H1 (cell line): ENCODE results near the gene PCDHGB1. TPM values are rescaled to one million over a fixed set of nuclear protein-coding genes. Genes with fewer than 3 reads are reported as not detected.

Experiments
- CTCF ChIA-PET: fragments of 300-600 bp; sonication (Branson Sonifier 250); formaldehyde crosslinking; loops from one replicate; lab custom pipeline; 2021; ENCODE audit not compliant: partially characterized antibody; lab: Charles Lee
- POLR2A ChIA-PET: fragments of 300-600 bp; sonication (Branson Sonifier 250); formaldehyde crosslinking; loops from one replicate; lab custom pipeline; 2021; ENCODE audit warnings: inconsistent platforms; ENCODE audit not compliant: partially characterized antibody; lab: Charles Lee
- DNase-seq, 2 experiments: peaks; one replicate each; pipeline versions ENCODE4 v3.0.0 to v3.0.0-alpha.2; 2010 to 2022; ENCODE audit warnings: low spot score in 2 of 2, low read depth in 1 of 2, mixed read lengths in 1 of 2
- FAIRE-seq: peaks from 2 replicates; lab custom pipeline; 2011; peaks lifted over from hg19 to GRCh38; lab: Jason Lieb, UNC
- H2AFZ ChIP-seq: 2 replicates; pipeline ENCODE4 v1.8.1; 2012; ENCODE audit warnings: low read length, inconsistent platforms
- H2AK5ac ChIP-seq: 2 replicates; pipeline ENCODE4 v1.6.1; 2013; ENCODE audit warnings: low read depth, low read length
- H2BK120ac ChIP-seq: replicated peaks from 2 replicates; pipeline ENCODE3; 2013; ENCODE audit warnings: low read depth, low read length, inconsistent platforms
- H2BK12ac ChIP-seq: 2 replicates; pipeline ENCODE4 v1.6.1; 2013; ENCODE audit warnings: low read depth, low read length
- H2BK15ac ChIP-seq: 2 replicates; pipeline ENCODE4 v1.6.1; 2013; ENCODE audit warnings: low read length
- H2BK20ac ChIP-seq: 2 replicates; pipeline ENCODE4 v1.6.1; 2013; ENCODE audit warnings: low read length
- H2BK5ac ChIP-seq: 2 replicates; pipeline ENCODE4 v1.6.1; 2013; ENCODE audit warnings: low read depth, low read length
- H3K14ac ChIP-seq: 2 replicates; pipeline ENCODE4 v1.6.1; 2013; ENCODE audit warnings: inconsistent platforms; ENCODE audit not compliant: insufficient read length
- H3K18ac ChIP-seq: 2 replicates; pipeline ENCODE4 v1.6.1; 2013; ENCODE audit warnings: low read length; ENCODE audit errors: extremely low read depth
- H3K23ac ChIP-seq: 2 replicates; pipeline ENCODE4 v1.6.1; 2013; ENCODE audit warnings: inconsistent platforms; ENCODE audit not compliant: insufficient read length
- H3K23me2 ChIP-seq: 2 replicates; pipeline ENCODE4 v1.6.1; 2013; ENCODE audit warnings: low read depth, low read length
- H3K27ac ChIP-seq: 2 replicates; pipeline ENCODE4 v1.6.1; 2011; ENCODE audit warnings: low read depth, low read length, inconsistent platforms
- H3K27me3 ChIP-seq, 4 experiments: replicated peaks in 1 of 4; 1 replicate in 1 of 4; 2 replicates in 3 of 4; pipeline versions ENCODE4 v1.6.1 to v1.8.1; 2011 to 2013; ENCODE audit warnings: low read length in 3 of 4, mild to moderate bottlenecking in 3 of 4, inconsistent platforms in 2 of 4, mixed read lengths in 2 of 4, moderate library complexity in 1 of 4; ENCODE audit not compliant: control insufficient read depth in 3 of 4, insufficient read depth in 3 of 4; ENCODE audit errors: extremely low read depth in 1 of 4
- H3K36me3 ChIP-seq, 4 experiments: 2 replicates each; pipeline versions ENCODE4 v1.6.1 to v1.8.1; 2011 to 2013; ENCODE audit warnings: mild to moderate bottlenecking in 4 of 4, low read length in 3 of 4, moderate library complexity in 2 of 4, control low read depth in 1 of 4, inconsistent platforms in 1 of 4; ENCODE audit not compliant: insufficient read depth in 4 of 4, control insufficient read depth in 2 of 4
- H3K4ac ChIP-seq: replicated peaks from 2 replicates; pipeline ENCODE3; 2013; ENCODE audit warnings: low read length, low read depth, mixed read lengths, inconsistent platforms; ENCODE audit not compliant: insufficient read length
- H3K4me1 ChIP-seq, 4 experiments: replicated peaks in 1 of 4; 1 replicate in 1 of 4; 2 replicates in 3 of 4; pipeline versions ENCODE4 v1.6.1 to v1.8.1; 2011 to 2013; ENCODE audit warnings: low read length in 3 of 4, inconsistent platforms in 2 of 4, mixed read lengths in 1 of 4; ENCODE audit not compliant: insufficient read depth in 4 of 4, control insufficient read depth in 3 of 4
- H3K4me2 ChIP-seq, 2 experiments: 2 replicates each; pipeline versions ENCODE4 v1.6.1 to v1.8.1; 2011 to 2013; ENCODE audit warnings: low read depth in 2 of 2, low read length in 2 of 2, control low read depth in 1 of 2, inconsistent platforms in 1 of 2, mild to moderate bottlenecking in 1 of 2; ENCODE audit not compliant: insufficient read depth in 1 of 2
- H3K4me3 ChIP-seq, 4 experiments: fragments of 200-600, 300-600 bp in 1 of 4; sonication (generic), shearing (Covaris generic), sonication (Bioruptor Twin) in 1 of 4; 2 replicates each; pipeline versions ENCODE4 v1.5.1 to v1.8.1; 2011 to 2016; ENCODE audit warnings: low read length in 4 of 4, low read depth in 3 of 4, control low read depth in 2 of 4, inconsistent platforms in 2 of 4, mild to moderate bottlenecking in 2 of 4, mixed read lengths in 1 of 4, moderate library complexity in 1 of 4; ENCODE audit not compliant: insufficient read depth in 2 of 4; ENCODE audit errors: extremely low read depth in 1 of 4
- H3K56ac ChIP-seq: replicated peaks from 2 replicates; pipeline ENCODE3; 2013; ENCODE audit warnings: low read depth, mild to moderate bottlenecking, mixed read lengths, low read length, inconsistent platforms; ENCODE audit not compliant: insufficient read length
- H3K79me1 ChIP-seq: 2 replicates; pipeline ENCODE4 v1.6.1; 2013; ENCODE audit warnings: low read depth, low read length, control low read depth
- H3K79me2 ChIP-seq, 2 experiments: 2 replicates each; pipeline versions ENCODE4 v1.6.1 to v1.8.1; 2012 to 2013; ENCODE audit warnings: low read length in 2 of 2, mild to moderate bottlenecking in 2 of 2, inconsistent platforms in 1 of 2; ENCODE audit not compliant: insufficient read depth in 2 of 2, control insufficient read depth in 1 of 2
- H3K9ac ChIP-seq, 4 experiments: replicated peaks in 1 of 4; 1 replicate in 1 of 4; 2 replicates in 3 of 4; pipeline versions ENCODE4 v1.6.1 to v1.8.1; 2011 to 2013; ENCODE audit warnings: low read depth in 3 of 4, low read length in 3 of 4, control low read depth in 2 of 4, mild to moderate bottlenecking in 2 of 4, moderate library complexity in 2 of 4, inconsistent platforms in 1 of 4; ENCODE audit errors: extremely low read depth in 1 of 4
- H3K9me3 ChIP-seq, 2 experiments: 2 replicates each; pipeline versions ENCODE4 v1.6.1 to v1.8.1; 2012 to 2013; ENCODE audit warnings: mild to moderate bottlenecking in 2 of 2, moderate library complexity in 2 of 2, control low read depth in 1 of 2, inconsistent platforms in 1 of 2, low read depth in 1 of 2, low read length in 1 of 2, mixed read lengths in 1 of 2; ENCODE audit not compliant: insufficient read depth in 2 of 2
- H4K20me1 ChIP-seq, 2 experiments: replicated peaks in 1 of 2; 2 replicates each; pipeline versions ENCODE3 to v1.8.1; 2011 to 2013; ENCODE audit warnings: inconsistent platforms in 2 of 2, low read length in 2 of 2, mild to moderate bottlenecking in 1 of 2; ENCODE audit not compliant: insufficient read depth in 2 of 2, control insufficient read depth in 1 of 2
- H4K5ac ChIP-seq: 2 replicates; pipeline ENCODE4 v1.6.1; 2013; ENCODE audit warnings: low read length, low read depth, mixed read lengths, inconsistent platforms; ENCODE audit not compliant: insufficient read length
- H4K8ac ChIP-seq: 2 replicates; pipeline ENCODE4 v1.8.0; 2013; ENCODE audit warnings: mild to moderate bottlenecking, moderate library complexity, low read length, inconsistent platforms; ENCODE audit not compliant: insufficient read depth; ENCODE audit errors: extremely low read depth
- H4K91ac ChIP-seq: replicated peaks from 2 replicates; pipeline ENCODE3; 2013; ENCODE audit warnings: low read length, mixed read lengths, inconsistent platforms; ENCODE audit not compliant: insufficient read length
- HDAC2 ChIP-seq, 2 experiments: fragments of 300-600 bp in 1 of 2; sonication (generic) in 1 of 2; IDR thresholded peaks; 2 replicates each; pipeline ENCODE4 v1.6.1; 2011 to 2012; ENCODE audit warnings: low read depth in 2 of 2, low read length in 2 of 2, mild to moderate bottlenecking in 2 of 2, moderate library complexity in 2 of 2, borderline replicate concordance in 1 of 2, inconsistent platforms in 1 of 2
- MAFK ChIP-seq: IDR thresholded peaks from 2 replicates; pipeline ENCODE4 v1.6.1; 2012; ENCODE audit warnings: low read depth, mild to moderate bottlenecking, improper control_type of control experiment, low read length
- NANOG ChIP-seq: IDR thresholded peaks from 2 replicates; pipeline ENCODE4 v1.6.1; 2011; ENCODE audit warnings: low read length, low read depth, mild to moderate bottlenecking, inconsistent platforms; ENCODE audit not compliant: insufficient read depth, poor library complexity, severe bottlenecking
- RBBP5 ChIP-seq: IDR thresholded peaks from 2 replicates; pipeline ENCODE4 v1.7.1; 2012; ENCODE audit warnings: low read depth, mild to moderate bottlenecking, inconsistent platforms, low read length, moderate library complexity, borderline replicate concordance
- SP4 ChIP-seq: IDR thresholded peaks from 2 replicates; pipeline ENCODE4 v1.6.1; 2012; ENCODE audit warnings: low read length, inconsistent platforms
- WGBS, 2 experiments: shearing (Covaris generic) in 1 of 2; methylation state at CpG; one replicate each; pipeline versions ENCODE4 v1.1.6 to v1.1.7; 2013 to 2015; ENCODE audit warnings: low lambda C conversion rate in 2 of 2, mixed read lengths in 2 of 2, inconsistent platforms in 1 of 2, low coverage in 1 of 2, missing lambda C conversion rate in 1 of 2; ENCODE audit not compliant: insufficient replicate concordance in 2 of 2, insufficient coverage in 1 of 2, insufficient read length in 1 of 2; ENCODE audit errors: extremely low coverage in 1 of 2, missing lambda C conversion rate in 1 of 2; 5-methylcytosine and 5-hydroxymethylcytosine counted together
- polyA plus RNA-seq, 7 experiments: library from polyadenylated mRNA; depleted of rRNA in 3 of 7; stranded (reverse) in 5 of 7; unstranded in 2 of 7; fragments of >200 nt in 5 of 7; fragments of 200-250 nt in 2 of 7; gene quantifications; 1 replicate in 5 of 7; 2 replicates in 1 of 7; 4 replicates in 1 of 7; pipeline versions ENCODE4 v1.2.1 to v1.2.3, GENCODE V29; 2011 to 2013; ENCODE audit warnings: missing spikeins in 2 of 7, mixed read lengths in 2 of 7
- total RNA-seq: library from RNA; stranded (reverse); fragmentation: NEBNext Ultra II Directional; extraction: Animal tissue kit (Norgen Biotek cat#: 25700); gene quantifications from 2 replicates; pipeline ENCODE4 v1.2.1, GENCODE V29; 2021

PCDHGB1 gene
- total and polyA plus RNA-seq, 2 of the 8 experiments (the other 6 are each of a cell fraction or from before 2014, with no cell fraction given): 1.3 to 2.8 TPM

DNA sequence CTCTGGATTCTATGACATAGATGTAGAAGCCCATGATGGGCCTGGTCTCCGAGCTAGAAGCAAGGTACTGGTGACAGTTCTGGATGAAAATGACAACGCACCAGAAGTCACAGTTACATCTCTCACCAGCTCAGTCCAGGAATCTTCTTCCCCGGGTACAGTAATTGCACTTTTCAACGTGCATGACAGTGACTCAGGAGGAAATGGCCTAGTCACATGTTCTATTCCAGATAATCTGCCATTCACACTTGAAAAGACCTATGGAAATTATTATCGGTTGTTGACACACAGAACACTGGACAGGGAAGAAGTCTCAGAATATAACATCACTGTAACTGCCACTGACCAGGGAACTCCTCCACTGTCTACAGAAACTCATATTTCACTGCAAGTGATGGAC, 6.2 kb downstream of the PCDHGB1 start:
- no peak overlapping the region for H2AFZ ChIP-seq
- no peak overlapping the region for H3K27ac ChIP-seq
- FAIRE-seq: no peak
- H3K4me3 ChIP-seq: no peak overlapping the region
- H3K23ac ChIP-seq: no peak overlapping the region
- no peaks in the 10 kb centered on the region for H3K27me3 ChIP-seq
- H3K56ac ChIP-seq: no peak overlapping the region
- H2BK5ac ChIP-seq: no peak overlapping the region
- H3K79me2 ChIP-seq: no peaks in the 10 kb centered on the region
- no peak overlapping the region for H3K14ac ChIP-seq
- 95% methylated on average over 5 of the region's 5 CpGs; no CpG with 5 or more reads in 1 of the 2 experiments for WGBS, 2 experiments
- CTCF ChIA-PET: interaction anchor here (0.8 to 4.4 kb wide), 34 partner anchors 8 to 280 kb away, joined by 3 to 28 read pairs (median 5); partner anchors contain the start of genes PCDHB10, PCDHB14, PCDHB15 and PCDHB2
- no peak overlapping the region for H3K9ac ChIP-seq
- H2BK20ac ChIP-seq: no peak overlapping the region
- no peaks in the 10 kb centered on the region for H3K79me1 ChIP-seq
- peaks cover 32 to 50% of the 10 kb centered on the region in 2 experiments for H3K9me3 ChIP-seq
- no peak overlapping the region for H3K4ac ChIP-seq
- no peaks in the 10 kb centered on the region for H3K23me2 ChIP-seq
- H4K20me1 ChIP-seq: no peaks in the 10 kb centered on the region
- H2BK12ac ChIP-seq: no peak overlapping the region
- no peak overlapping the region for H2BK120ac ChIP-seq
- no peak overlapping the region for H3K4me2 ChIP-seq
- H3K18ac ChIP-seq: no peak overlapping the region
- H3K4me1 ChIP-seq: 0 out of 7 replicates have a peak, but pooled peaks cover 0 to 1% (median 0%) of the 10 kb centered on the region in 4 experiments
- H2AK5ac ChIP-seq: no peak overlapping the region
- TF ChIP-seq SP4 (no peak), NANOG (no peak), RBBP5 (no peak), HDAC2 (IDR thresholded peaks at IDR 0.05; ENCODE audit: borderline replicate concordance in 1 of 2, low read depth in 2 of 2, low read length in 2 of 2) (no peak), MAFK (no peak)
- H4K5ac ChIP-seq: no peak overlapping the region
- no peak overlapping the region for H4K8ac ChIP-seq
- POLR2A ChIA-PET: interaction anchor here (0.7 kb wide), 1 partner anchor 163 kb away, joined by 3 read pairs; no protein-coding TSS in a partner anchor
- peaks cover 0 to 13% (median 4%) of the 10 kb centered on the region in 4 experiments; a peak in 4 of 8 replicates for H3K36me3 ChIP-seq
- H2BK15ac ChIP-seq: no peak overlapping the region
- no peak for DNase-seq
- H4K91ac ChIP-seq: no peak overlapping the region
